H1 (cell line): Measurements from ENCODE around the gene FCN2. TPM values are rescaled to one million over a fixed set of nuclear protein-coding genes. Genes with fewer than 3 reads are reported as not detected.

Source experiments
- CTCF ChIA-PET: fragments of 300-600 bp; sonication (Branson Sonifier 250); formaldehyde crosslinking; loops from one replicate; lab custom pipeline; 2021; ENCODE audit not compliant: partially characterized antibody; lab: Charles Lee
- POLR2A ChIA-PET: fragments of 300-600 bp; sonication (Branson Sonifier 250); formaldehyde crosslinking; loops from one replicate; lab custom pipeline; 2021; ENCODE audit warnings: inconsistent platforms; ENCODE audit not compliant: partially characterized antibody; lab: Charles Lee
- DNase-seq, 2 experiments: peaks; one replicate each; pipeline versions ENCODE4 v3.0.0 to v3.0.0-alpha.2; 2010 to 2022; ENCODE audit warnings: low spot score in 2 of 2, low read depth in 1 of 2, mixed read lengths in 1 of 2
- FAIRE-seq: peaks from 2 replicates; lab custom pipeline; 2011; peaks lifted over from hg19 to GRCh38; lab: Jason Lieb, UNC
- H2AFZ ChIP-seq: 2 replicates; pipeline ENCODE4 v1.8.1; 2012; ENCODE audit warnings: low read length, inconsistent platforms
- H2AK5ac ChIP-seq: 2 replicates; pipeline ENCODE4 v1.6.1; 2013; ENCODE audit warnings: low read depth, low read length
- H2BK120ac ChIP-seq: replicated peaks from 2 replicates; pipeline ENCODE3; 2013; ENCODE audit warnings: low read depth, low read length, inconsistent platforms
- H2BK12ac ChIP-seq: 2 replicates; pipeline ENCODE4 v1.6.1; 2013; ENCODE audit warnings: low read depth, low read length
- H2BK15ac ChIP-seq: 2 replicates; pipeline ENCODE4 v1.6.1; 2013; ENCODE audit warnings: low read length
- H2BK20ac ChIP-seq: 2 replicates; pipeline ENCODE4 v1.6.1; 2013; ENCODE audit warnings: low read length
- H2BK5ac ChIP-seq: 2 replicates; pipeline ENCODE4 v1.6.1; 2013; ENCODE audit warnings: low read depth, low read length
- H3K14ac ChIP-seq: 2 replicates; pipeline ENCODE4 v1.6.1; 2013; ENCODE audit warnings: inconsistent platforms; ENCODE audit not compliant: insufficient read length
- H3K18ac ChIP-seq: 2 replicates; pipeline ENCODE4 v1.6.1; 2013; ENCODE audit warnings: low read length; ENCODE audit errors: extremely low read depth
- H3K23ac ChIP-seq: 2 replicates; pipeline ENCODE4 v1.6.1; 2013; ENCODE audit warnings: inconsistent platforms; ENCODE audit not compliant: insufficient read length
- H3K23me2 ChIP-seq: 2 replicates; pipeline ENCODE4 v1.6.1; 2013; ENCODE audit warnings: low read depth, low read length
- H3K27ac ChIP-seq: 2 replicates; pipeline ENCODE4 v1.6.1; 2011; ENCODE audit warnings: low read depth, low read length, inconsistent platforms
- H3K27me3 ChIP-seq, 4 experiments: replicated peaks in 1 of 4; 1 replicate in 1 of 4; 2 replicates in 3 of 4; pipeline versions ENCODE4 v1.6.1 to v1.8.1; 2011 to 2013; ENCODE audit warnings: low read length in 3 of 4, mild to moderate bottlenecking in 3 of 4, inconsistent platforms in 2 of 4, mixed read lengths in 2 of 4, moderate library complexity in 1 of 4; ENCODE audit not compliant: control insufficient read depth in 3 of 4, insufficient read depth in 3 of 4; ENCODE audit errors: extremely low read depth in 1 of 4
- H3K36me3 ChIP-seq, 4 experiments: 2 replicates each; pipeline versions ENCODE4 v1.6.1 to v1.8.1; 2011 to 2013; ENCODE audit warnings: mild to moderate bottlenecking in 4 of 4, low read length in 3 of 4, moderate library complexity in 2 of 4, control low read depth in 1 of 4, inconsistent platforms in 1 of 4; ENCODE audit not compliant: insufficient read depth in 4 of 4, control insufficient read depth in 2 of 4
- H3K4ac ChIP-seq: replicated peaks from 2 replicates; pipeline ENCODE3; 2013; ENCODE audit warnings: low read length, low read depth, mixed read lengths, inconsistent platforms; ENCODE audit not compliant: insufficient read length
- H3K4me1 ChIP-seq, 4 experiments: replicated peaks in 1 of 4; 1 replicate in 1 of 4; 2 replicates in 3 of 4; pipeline versions ENCODE4 v1.6.1 to v1.8.1; 2011 to 2013; ENCODE audit warnings: low read length in 3 of 4, inconsistent platforms in 2 of 4, mixed read lengths in 1 of 4; ENCODE audit not compliant: insufficient read depth in 4 of 4, control insufficient read depth in 3 of 4
- H3K4me2 ChIP-seq, 2 experiments: 2 replicates each; pipeline versions ENCODE4 v1.6.1 to v1.8.1; 2011 to 2013; ENCODE audit warnings: low read depth in 2 of 2, low read length in 2 of 2, control low read depth in 1 of 2, inconsistent platforms in 1 of 2, mild to moderate bottlenecking in 1 of 2; ENCODE audit not compliant: insufficient read depth in 1 of 2
- H3K4me3 ChIP-seq, 4 experiments: fragments of 200-600, 300-600 bp in 1 of 4; sonication (generic), shearing (Covaris generic), sonication (Bioruptor Twin) in 1 of 4; 2 replicates each; pipeline versions ENCODE4 v1.5.1 to v1.8.1; 2011 to 2016; ENCODE audit warnings: low read length in 4 of 4, low read depth in 3 of 4, control low read depth in 2 of 4, inconsistent platforms in 2 of 4, mild to moderate bottlenecking in 2 of 4, mixed read lengths in 1 of 4, moderate library complexity in 1 of 4; ENCODE audit not compliant: insufficient read depth in 2 of 4; ENCODE audit errors: extremely low read depth in 1 of 4
- H3K56ac ChIP-seq: replicated peaks from 2 replicates; pipeline ENCODE3; 2013; ENCODE audit warnings: low read depth, mild to moderate bottlenecking, mixed read lengths, low read length, inconsistent platforms; ENCODE audit not compliant: insufficient read length
- H3K79me1 ChIP-seq: 2 replicates; pipeline ENCODE4 v1.6.1; 2013; ENCODE audit warnings: low read depth, low read length, control low read depth
- H3K79me2 ChIP-seq, 2 experiments: 2 replicates each; pipeline versions ENCODE4 v1.6.1 to v1.8.1; 2012 to 2013; ENCODE audit warnings: low read length in 2 of 2, mild to moderate bottlenecking in 2 of 2, inconsistent platforms in 1 of 2; ENCODE audit not compliant: insufficient read depth in 2 of 2, control insufficient read depth in 1 of 2
- H3K9ac ChIP-seq, 4 experiments: replicated peaks in 1 of 4; 1 replicate in 1 of 4; 2 replicates in 3 of 4; pipeline versions ENCODE4 v1.6.1 to v1.8.1; 2011 to 2013; ENCODE audit warnings: low read depth in 3 of 4, low read length in 3 of 4, control low read depth in 2 of 4, mild to moderate bottlenecking in 2 of 4, moderate library complexity in 2 of 4, inconsistent platforms in 1 of 4; ENCODE audit errors: extremely low read depth in 1 of 4
- H3K9me3 ChIP-seq, 2 experiments: 2 replicates each; pipeline versions ENCODE4 v1.6.1 to v1.8.1; 2012 to 2013; ENCODE audit warnings: mild to moderate bottlenecking in 2 of 2, moderate library complexity in 2 of 2, control low read depth in 1 of 2, inconsistent platforms in 1 of 2, low read depth in 1 of 2, low read length in 1 of 2, mixed read lengths in 1 of 2; ENCODE audit not compliant: insufficient read depth in 2 of 2
- H4K20me1 ChIP-seq, 2 experiments: replicated peaks in 1 of 2; 2 replicates each; pipeline versions ENCODE3 to v1.8.1; 2011 to 2013; ENCODE audit warnings: inconsistent platforms in 2 of 2, low read length in 2 of 2, mild to moderate bottlenecking in 1 of 2; ENCODE audit not compliant: insufficient read depth in 2 of 2, control insufficient read depth in 1 of 2
- H4K5ac ChIP-seq: 2 replicates; pipeline ENCODE4 v1.6.1; 2013; ENCODE audit warnings: low read length, low read depth, mixed read lengths, inconsistent platforms; ENCODE audit not compliant: insufficient read length
- H4K8ac ChIP-seq: 2 replicates; pipeline ENCODE4 v1.8.0; 2013; ENCODE audit warnings: mild to moderate bottlenecking, moderate library complexity, low read length, inconsistent platforms; ENCODE audit not compliant: insufficient read depth; ENCODE audit errors: extremely low read depth
- H4K91ac ChIP-seq: replicated peaks from 2 replicates; pipeline ENCODE3; 2013; ENCODE audit warnings: low read length, mixed read lengths, inconsistent platforms; ENCODE audit not compliant: insufficient read length
- ASH2L ChIP-seq: fragments of 200-600, 300-600 bp; sonication (generic); IDR thresholded peaks from one replicate; pipeline ENCODE4 v1.7.1; 2017; ENCODE audit warnings: low read length
- CREB1 ChIP-seq: IDR thresholded peaks from 2 replicates; pipeline ENCODE4 v1.6.1; 2012; ENCODE audit warnings: inconsistent platforms
- JUN ChIP-seq: IDR thresholded peaks from 2 replicates; pipeline ENCODE4 v1.6.1; 2011; ENCODE audit warnings: low read depth, mild to moderate bottlenecking, improper control_type of control experiment, low read length
- KDM1A ChIP-seq: fragments of 200-600, 300-600 bp; sonication (generic); IDR thresholded peaks from 2 replicates; pipeline ENCODE4 v1.7.1; 2016; ENCODE audit warnings: mild to moderate bottlenecking, low read length, borderline replicate concordance
- KDM5A ChIP-seq: fragments of 200-600 bp; IDR thresholded peaks from 2 replicates; pipeline ENCODE4 v1.7.1; 2012; ENCODE audit warnings: mild to moderate bottlenecking, low read length, inconsistent platforms, mixed read lengths
- RBBP5 ChIP-seq: IDR thresholded peaks from 2 replicates; pipeline ENCODE4 v1.7.1; 2012; ENCODE audit warnings: low read depth, mild to moderate bottlenecking, inconsistent platforms, low read length, moderate library complexity, borderline replicate concordance
- RXRA ChIP-seq: IDR thresholded peaks from 2 replicates; pipeline ENCODE4 v1.6.1; 2011; ENCODE audit warnings: low read depth, mild to moderate bottlenecking, low read length, moderate library complexity; ENCODE audit not compliant: insufficient read depth
- SP2 ChIP-seq: IDR thresholded peaks from 2 replicates; pipeline ENCODE4 v1.6.1; 2012; ENCODE audit warnings: mild to moderate bottlenecking, low read length, inconsistent platforms
- TAF1 ChIP-seq: IDR thresholded peaks from 2 replicates; pipeline ENCODE4 v1.6.1; 2011; ENCODE audit warnings: mild to moderate bottlenecking, low read depth, low read length
- TEAD4 ChIP-seq: IDR thresholded peaks from 2 replicates; pipeline ENCODE4 v1.6.1; 2012; ENCODE audit warnings: low read depth, low read length, inconsistent platforms, mixed read lengths
- YY1 ChIP-seq: IDR thresholded peaks from 2 replicates; pipeline ENCODE4 v1.6.1; 2011; ENCODE audit warnings: low read depth, mild to moderate bottlenecking, low read length
- WGBS, 2 experiments: shearing (Covaris generic) in 1 of 2; methylation state at CpG; one replicate each; pipeline versions ENCODE4 v1.1.6 to v1.1.7; 2013 to 2015; ENCODE audit warnings: low lambda C conversion rate in 2 of 2, mixed read lengths in 2 of 2, inconsistent platforms in 1 of 2, low coverage in 1 of 2, missing lambda C conversion rate in 1 of 2; ENCODE audit not compliant: insufficient replicate concordance in 2 of 2, insufficient coverage in 1 of 2, insufficient read length in 1 of 2; ENCODE audit errors: extremely low coverage in 1 of 2, missing lambda C conversion rate in 1 of 2; 5-methylcytosine and 5-hydroxymethylcytosine counted together
- polyA plus RNA-seq, 7 experiments: library from polyadenylated mRNA; depleted of rRNA in 3 of 7; stranded (reverse) in 5 of 7; unstranded in 2 of 7; fragments of >200 nt in 5 of 7; fragments of 200-250 nt in 2 of 7; gene quantifications; 1 replicate in 5 of 7; 2 replicates in 1 of 7; 4 replicates in 1 of 7; pipeline versions ENCODE4 v1.2.1 to v1.2.3, GENCODE V29; 2011 to 2013; ENCODE audit warnings: missing spikeins in 2 of 7, mixed read lengths in 2 of 7
- total RNA-seq: library from RNA; stranded (reverse); fragmentation: NEBNext Ultra II Directional; extraction: Animal tissue kit (Norgen Biotek cat#: 25700); gene quantifications from 2 replicates; pipeline ENCODE4 v1.2.1, GENCODE V29; 2021
- TF ChIP-seq, protein P1 (sequence below): IDR thresholded peaks from 2 replicates; pipeline ENCODE4 v1.6.1; 2011; ENCODE audit warnings: low read length, improper control_type of control experiment

The FCN2 gene
- total and polyA plus RNA-seq, 2 of the 8 experiments (the other 6 are each of a cell fraction or from before 2014, with no cell fraction given), result not detected

DNA sequence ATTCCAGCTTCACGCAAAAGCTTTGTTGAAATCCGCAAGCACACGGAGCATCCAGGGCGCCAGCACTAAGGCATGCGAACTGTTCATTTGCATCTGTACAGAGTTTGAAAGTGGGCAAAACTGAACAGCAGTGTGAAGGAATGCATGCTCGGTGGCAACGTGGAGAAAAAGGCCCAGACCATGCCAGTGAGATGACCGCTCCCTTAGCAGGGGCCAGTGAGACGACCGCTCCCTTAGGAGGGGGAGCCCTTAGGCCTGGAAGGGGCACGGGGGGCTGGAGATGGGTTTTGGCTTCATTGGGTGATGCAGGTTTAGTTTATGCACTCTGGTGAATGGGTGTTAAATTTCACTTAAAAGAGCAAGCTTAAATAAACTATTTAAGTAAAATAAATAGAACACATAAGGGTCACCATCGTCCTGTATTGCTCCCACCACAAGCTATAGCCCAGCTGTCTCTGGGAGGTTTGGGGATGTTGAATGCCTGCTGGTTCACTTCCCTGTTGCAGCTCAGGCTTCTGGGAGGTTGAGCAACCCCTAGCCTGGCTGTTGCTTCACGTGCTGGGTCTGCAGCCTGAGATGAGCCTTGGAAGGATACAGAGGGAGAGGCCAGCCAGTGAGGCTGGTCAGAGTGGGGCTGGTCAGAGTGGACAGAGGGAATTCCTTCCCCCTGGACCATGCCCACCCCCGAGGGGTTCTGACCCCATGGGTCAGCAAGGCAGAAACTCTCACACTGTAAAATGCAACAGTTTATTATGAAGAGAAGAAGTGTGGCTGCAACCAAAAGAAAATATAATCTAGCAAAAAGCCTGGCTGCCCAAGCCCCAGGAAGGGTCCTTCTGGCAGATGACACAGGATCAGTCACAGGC lies 41.7 kb downstream of the FCN2 start:
- Histone ChIP-seq H3K4me2 (no peak overlapping the region), H2BK20ac (no peak overlapping the region), H4K8ac (no peak overlapping the region), H2BK15ac (no peak overlapping the region), H3K56ac (no peak overlapping the region), H2BK120ac (no peak overlapping the region), H3K4me3 (no peak overlapping the region), H3K36me3 (no peaks in the 10 kb centered on the region)
- CTCF ChIA-PET, result no interaction called here
- TF ChIP-seq ASH2L (no peak), RBBP5 (no peak), SP2 (no peak), TAF1 (no peak), JUN (no peak), KDM5A (no peak), KDM1A (no peak), CREB1 (no peak), RXRA (no peak), TEAD4 (no peak), YY1 (no peak)
- TF ChIP-seq, protein P1, sequence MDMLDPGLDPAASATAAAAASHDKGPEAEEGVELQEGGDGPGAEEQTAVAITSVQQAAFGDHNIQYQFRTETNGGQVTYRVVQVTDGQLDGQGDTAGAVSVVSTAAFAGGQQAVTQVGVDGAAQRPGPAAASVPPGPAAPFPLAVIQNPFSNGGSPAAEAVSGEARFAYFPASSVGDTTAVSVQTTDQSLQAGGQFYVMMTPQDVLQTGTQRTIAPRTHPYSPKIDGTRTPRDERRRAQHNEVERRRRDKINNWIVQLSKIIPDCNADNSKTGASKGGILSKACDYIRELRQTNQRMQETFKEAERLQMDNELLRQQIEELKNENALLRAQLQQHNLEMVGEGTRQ, result no peak
- TF ChIP-seq, all 59 proteins: peak for 0
- H3K79me1 ChIP-seq, result no peaks in the 10 kb centered on the region
- H3K18ac ChIP-seq, result no peak overlapping the region
- no peaks in the 10 kb centered on the region for H3K27me3 ChIP-seq
- no peak overlapping the region for H4K5ac ChIP-seq
- no peak overlapping the region for H3K14ac ChIP-seq
- no peaks in the 10 kb centered on the region for H3K23me2 ChIP-seq
- POLR2A ChIA-PET, result no interaction called here
- H4K91ac ChIP-seq, result no peak overlapping the region
- H3K4me1 ChIP-seq, result no peaks in the 10 kb centered on the region
- H2AFZ ChIP-seq, result no peak overlapping the region
- no peak for DNase-seq
- no peak overlapping the region for H3K27ac ChIP-seq
- no peak overlapping the region for H3K4ac ChIP-seq
- WGBS, 2 experiments, result 92% methylated on average over 11 of the region's 14 CpGs; no CpG with 5 or more reads in 1 of the 2 experiments
- no peak overlapping the region for H3K23ac ChIP-seq
- FAIRE-seq, result no peak
- no peaks in the 10 kb centered on the region for H3K79me2 ChIP-seq
- H2AK5ac ChIP-seq, result no peak overlapping the region
- no peak overlapping the region for H2BK5ac ChIP-seq
- no peak overlapping the region for H3K9ac ChIP-seq
- H4K20me1 ChIP-seq, result no peaks in the 10 kb centered on the region
- no peak overlapping the region for H2BK12ac ChIP-seq
- H3K9me3 ChIP-seq, result no peaks in the 10 kb centered on the region; a peak in 1 of 4 replicates
